GM12864 (cell line): ENCODE results near the gene ADAM20.
A peak's percentile ranks its signal among the peaks of the same experiment; 100 is the strongest.

Experiments used
- DNase-seq: peaks from one replicate; pipeline ENCODE4 v3.0.0-alpha.2; 2011; ENCODE audit warnings: low read depth
- H3K4me3 ChIP-seq: 2 replicates; pipeline ENCODE4 v1.5.1; 2011; ENCODE audit warnings: mild to moderate bottlenecking, low read depth, low read length, control low read depth
- TF ChIP-seq, protein P1 (sequence below): IDR thresholded peaks from 2 replicates; pipeline ENCODE4 v1.5.1; 2011; ENCODE audit warnings: low read depth, mild to moderate bottlenecking, moderate library complexity, low read length, control low read depth, inconsistent platforms; ENCODE audit errors: missing control alignments

The ADAM20 gene

DNA sequence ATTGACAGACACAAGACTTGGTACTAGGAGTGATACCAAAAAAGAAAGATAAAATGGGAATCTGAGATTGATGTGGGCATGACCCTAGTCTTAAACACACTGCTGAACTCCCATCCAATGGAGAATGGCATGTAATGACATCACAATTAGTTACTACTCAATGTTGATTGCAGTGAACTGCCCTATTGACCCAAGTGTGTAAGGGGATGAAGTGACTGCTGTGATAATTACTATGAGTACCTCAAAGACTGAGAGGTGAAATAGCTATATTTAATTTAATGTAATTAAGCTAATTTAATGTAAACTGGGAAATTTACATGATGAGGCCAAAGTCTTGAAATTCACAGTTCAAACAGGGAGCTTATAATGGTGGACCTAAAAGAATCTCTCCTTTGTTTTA lies at the start of gene ADAM20:
Gene ADAM20, minus strand, starts transcription at position 101 of the 400 bp plus-strand sequence. CDS start 10,247 bp downstream, outside the sequence.
- TF ChIP-seq, protein P1, sequence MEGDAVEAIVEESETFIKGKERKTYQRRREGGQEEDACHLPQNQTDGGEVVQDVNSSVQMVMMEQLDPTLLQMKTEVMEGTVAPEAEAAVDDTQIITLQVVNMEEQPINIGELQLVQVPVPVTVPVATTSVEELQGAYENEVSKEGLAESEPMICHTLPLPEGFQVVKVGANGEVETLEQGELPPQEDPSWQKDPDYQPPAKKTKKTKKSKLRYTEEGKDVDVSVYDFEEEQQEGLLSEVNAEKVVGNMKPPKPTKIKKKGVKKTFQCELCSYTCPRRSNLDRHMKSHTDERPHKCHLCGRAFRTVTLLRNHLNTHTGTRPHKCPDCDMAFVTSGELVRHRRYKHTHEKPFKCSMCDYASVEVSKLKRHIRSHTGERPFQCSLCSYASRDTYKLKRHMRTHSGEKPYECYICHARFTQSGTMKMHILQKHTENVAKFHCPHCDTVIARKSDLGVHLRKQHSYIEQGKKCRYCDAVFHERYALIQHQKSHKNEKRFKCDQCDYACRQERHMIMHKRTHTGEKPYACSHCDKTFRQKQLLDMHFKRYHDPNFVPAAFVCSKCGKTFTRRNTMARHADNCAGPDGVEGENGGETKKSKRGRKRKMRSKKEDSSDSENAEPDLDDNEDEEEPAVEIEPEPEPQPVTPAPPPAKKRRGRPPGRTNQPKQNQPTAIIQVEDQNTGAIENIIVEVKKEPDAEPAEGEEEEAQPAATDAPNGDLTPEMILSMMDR: no peak
- no peak for DNase-seq
- H3K4me3 ChIP-seq: no peak within 1 kb of the TSS

DNA sequence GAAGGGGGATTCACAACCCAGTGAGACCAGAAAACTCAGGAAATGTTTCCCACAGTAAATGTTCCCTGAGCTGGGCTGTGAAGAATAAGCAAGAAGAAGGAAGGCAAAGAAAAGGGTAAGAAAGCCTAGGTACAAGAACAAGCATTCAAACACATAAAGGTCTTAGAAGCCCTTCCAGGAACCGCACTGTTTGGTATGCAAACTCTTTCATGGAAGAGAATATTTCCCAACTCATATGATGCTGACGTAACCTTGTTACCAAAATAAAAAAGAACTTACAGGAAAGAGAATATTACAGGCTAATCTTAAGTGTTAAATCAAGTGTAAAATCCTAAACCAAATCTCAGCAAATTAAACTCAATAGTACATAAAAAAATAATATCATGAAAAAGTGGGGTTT lies 42.1 kb upstream of the ADAM20 start:
- no peak overlapping the region for H3K4me3 ChIP-seq
- TF ChIP-seq, protein P1: no peak
- DNase-seq: no peak

DNA sequence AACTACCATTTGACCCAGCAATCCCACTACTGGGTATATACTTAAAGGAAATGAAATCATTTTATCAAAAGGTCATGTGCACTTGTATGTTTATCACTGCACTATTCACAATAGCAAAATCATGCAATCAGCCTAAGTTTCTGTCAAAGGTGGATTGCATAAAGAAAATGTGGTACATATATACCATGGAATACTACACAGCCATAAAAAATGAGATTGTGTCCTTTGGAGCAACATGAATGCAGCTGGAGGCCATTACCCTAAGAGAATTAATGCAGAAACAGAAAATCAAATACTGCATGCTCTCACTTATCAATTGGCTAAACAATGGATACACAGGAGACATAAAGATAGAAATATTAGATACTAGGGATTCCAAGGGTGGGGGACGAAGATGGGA lies 38.2 kb upstream of the ADAM20 start:
- no peak overlapping the region for H3K4me3 ChIP-seq
- TF ChIP-seq, protein P1: no peak
- DNase-seq: no peak

DNA sequence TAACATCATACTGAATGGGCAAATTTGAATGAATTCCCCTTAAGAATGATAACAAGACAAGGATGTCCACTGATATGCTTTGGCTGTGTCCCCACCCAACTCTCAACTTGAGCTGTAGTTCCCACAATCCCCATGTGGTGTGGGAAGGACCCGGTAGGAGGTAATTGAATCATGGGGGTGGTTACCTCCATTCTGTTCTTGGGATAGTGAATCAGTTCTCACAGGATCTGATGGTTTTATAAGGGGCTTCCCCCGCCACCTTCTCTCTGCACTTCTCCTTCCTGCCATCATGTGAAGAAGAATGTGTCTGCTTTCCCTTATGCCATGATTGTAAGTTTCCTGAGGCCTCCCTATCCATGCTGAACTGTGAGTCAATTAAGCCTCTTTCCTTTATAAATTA lies 36.3 kb upstream of the ADAM20 start:
- DNase-seq: no peak
- TF ChIP-seq, protein P1: no peak

DNA sequence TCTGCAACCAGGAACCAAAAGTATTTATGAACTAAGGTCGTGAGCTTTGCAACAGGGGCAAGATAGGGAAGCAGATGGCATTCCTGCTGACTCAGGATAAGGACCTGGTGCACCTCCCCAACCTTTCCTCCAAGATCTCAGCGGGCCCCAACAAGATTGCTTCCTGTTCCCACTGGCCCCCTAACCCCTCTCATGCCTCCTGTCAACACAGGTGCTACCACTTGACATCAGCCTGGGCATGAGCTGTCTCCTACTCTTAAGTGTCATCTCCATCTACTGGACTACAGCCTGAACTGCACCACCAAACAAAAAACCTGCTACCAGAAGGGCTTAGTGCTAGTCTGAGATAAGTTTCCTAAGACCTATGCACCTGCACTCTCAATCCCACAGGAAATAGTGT lies 33.0 kb upstream of the ADAM20 start:
- peak; percentile 19 for DNase-seq
- TF ChIP-seq, protein P1: peak; percentile 76
- no peak overlapping the region for H3K4me3 ChIP-seq

More for the DNA sequence above, 36.3 kb upstream of the ADAM20 start:
- no peak overlapping the region for H3K4me3 ChIP-seq

DNA sequence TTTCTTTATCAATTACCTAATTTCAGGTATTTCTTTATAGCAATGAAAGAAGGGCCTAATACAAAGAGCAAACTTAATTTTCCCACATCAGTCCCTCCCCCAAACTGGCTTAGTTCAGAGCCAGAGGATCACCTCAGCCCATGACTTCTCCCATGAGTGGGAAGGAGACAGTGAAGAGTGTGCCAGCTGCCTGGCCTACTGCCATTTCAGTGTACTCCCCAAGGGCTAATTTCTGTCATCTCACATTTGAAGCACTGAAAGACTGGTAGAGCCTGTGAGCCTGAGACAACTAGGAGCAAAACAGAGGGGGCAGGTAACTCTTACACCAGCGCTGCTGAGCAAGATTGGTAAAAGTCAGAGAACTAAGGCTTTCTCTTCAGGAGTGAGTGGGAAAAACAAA lies 29.1 kb upstream of the ADAM20 start:
- TF ChIP-seq, protein P1: no peak
- no peak for DNase-seq
- H3K4me3 ChIP-seq: no peak overlapping the region

DNA sequence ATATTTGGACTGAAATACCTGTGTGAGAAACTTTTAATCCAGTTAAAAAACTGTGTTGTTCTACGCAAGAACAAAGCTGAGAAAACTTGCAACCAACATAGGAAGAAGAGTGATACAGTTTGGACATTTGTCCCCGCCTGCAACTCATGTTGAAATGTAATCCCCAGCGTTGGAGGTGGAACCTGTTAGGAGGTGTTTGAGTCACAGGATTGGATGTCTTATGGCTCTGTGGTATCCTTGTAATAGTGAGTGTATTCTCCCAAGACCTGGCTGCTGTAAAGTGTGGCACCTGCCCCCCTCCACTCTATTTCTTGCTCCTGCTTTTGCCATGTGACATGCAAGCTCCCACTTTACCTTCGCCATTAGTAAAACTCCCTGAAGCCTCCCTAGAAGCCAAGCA lies 28.6 kb upstream of the ADAM20 start:
- no peak for DNase-seq
- no peak overlapping the region for H3K4me3 ChIP-seq
- TF ChIP-seq, protein P1: no peak
